ENCODE results near the gene PDZD2. TPM values are rescaled to one million over a fixed set of nuclear protein-coding genes. Genes with fewer than 3 reads are reported as not detected.

The PDZD2 gene
- total RNA-seq, 1 experiment from 2014 or later = 0.37 TPM

- H3K27ac ChIP-seq (ENCODE audit: low read depth, low read length) = no peak overlapping the region
- POLR2A ChIA-PET = interaction anchor here (1.9 kb wide), 1 partner anchor 11 kb away, joined by 7 read pairs; no protein-coding TSS in a partner anchor
Measured at GRCh38 chr5:32109236-32109635, 470.3 kb downstream of the PDZD2 start.

GRCh38 chr5:32110111-32110696 is 471.3 kb downstream of the PDZD2 start:
- Histone ChIP-seq H3K4me3 (replicated peaks in 1 of 2; ENCODE audit: low read depth in 1 of 2, low read length in 2 of 2) (no peak overlapping the region), H2AFZ (ENCODE audit: low read depth, low read length, poor library complexity, severe bottlenecking) (no peak overlapping the region), H3K9me2 (ENCODE audit: insufficient read depth) (no peaks in the 10 kb centered on the region), H3K4me1 (ENCODE audit: control insufficient read depth in 1 of 2, insufficient read depth in 2 of 2, low read length in 2 of 2) (no peaks in the 10 kb centered on the region), H3K79me2 (ENCODE audit: insufficient read depth, low read length) (peaks cover 26% of the 10 kb centered on the region), H4K20me1 (ENCODE audit: insufficient read depth) (no peaks in the 10 kb centered on the region), H3K9me3 (ENCODE audit: control insufficient read depth in 1 of 2, insufficient read depth in 1 of 2, low read depth in 1 of 2, low read length in 2 of 2) (no peaks in the 10 kb centered on the region), H3K4me2 (ENCODE audit: low read length) (no peak overlapping the region), H3K36me3 (ENCODE audit: control insufficient read depth in 1 of 2, insufficient read depth in 2 of 2, low read length in 2 of 2) (peaks cover 12 to 26% of the 10 kb centered on the region in 2 experiments; a peak in 3 of 4 replicates), H3K27ac (ENCODE audit: low read depth, low read length) (no peak overlapping the region), H3K9ac (ENCODE audit: low read length) (no peak overlapping the region), H3K27me3 (ENCODE audit: insufficient read depth, low read length) (no peaks in the 10 kb centered on the region)
- ChIA-PET POLR2A (no interaction called here), CTCF (no interaction called here), RAD21 (ENCODE audit: low non-redundant PET in 1 of 2, low total read pairs in 2 of 2, uncharacterized antibody in 2 of 2, unreplicated experiment in 2 of 2) (no interaction called here)
- no TSS peak for BruUV-seq (replicated peaks)
- intact Hi-C loops (cut with micrococcal nuclease) = no loop called here
- DNase-seq (ENCODE audit: low read depth, low spot score) = no peak
- ATAC-seq = no peak
- no peak for TF ChIP-seq CEBPB (IDR thresholded peaks at IDR 0.05; ENCODE audit: low read depth)
- no peak for TF ChIP-seq JUND (IDR thresholded peaks at IDR 0.05)
- TF ChIP-seq SIN3A (IDR thresholded peaks at IDR 0.05; ENCODE audit: low read depth) = no peak
- no peak for TF ChIP-seq POLR2AphosphoS5 (IDR thresholded peaks at IDR 0.05; ENCODE audit: low read depth, low read length)
- TF ChIP-seq YY1 (IDR thresholded peaks at IDR 0.05; ENCODE audit: extremely low read depth, insufficient replicate concordance, low read depth, low read length) = no peak
- TF ChIP-seq ZBTB33 (IDR thresholded peaks at IDR 0.05; ENCODE audit: extremely low read depth, insufficient replicate concordance, low read length) = no peak
- TF ChIP-seq SP1 (IDR thresholded peaks at IDR 0.05; ENCODE audit: low read depth) = no peak
- no peak for TF ChIP-seq ATF3 (IDR thresholded peaks at IDR 0.05)
- TF ChIP-seq FOSL1 (IDR thresholded peaks at IDR 0.05; ENCODE audit: low read depth) = no peak

More at GRCh38 chr5:32109236-32109635, 470.3 kb downstream of the PDZD2 start:
- no peaks in the 10 kb centered on the region for H3K4me1 ChIP-seq (ENCODE audit: control insufficient read depth in 1 of 2, insufficient read depth in 2 of 2, low read length in 2 of 2)
- no peaks in the 10 kb centered on the region for H3K9me3 ChIP-seq (ENCODE audit: control insufficient read depth in 1 of 2, insufficient read depth in 1 of 2, low read depth in 1 of 2, low read length in 2 of 2)
- H3K27me3 ChIP-seq (ENCODE audit: insufficient read depth, low read length) = no peaks in the 10 kb centered on the region
- ChIA-PET CTCF (interaction anchor here (1.4 kb wide), 1 partner anchor 16 kb away, joined by 6 read pairs; no protein-coding TSS in a partner anchor), RAD21 (ENCODE audit: low non-redundant PET in 1 of 2, low total read pairs in 2 of 2, uncharacterized antibody in 2 of 2, unreplicated experiment in 2 of 2) (no interaction called here)
- intact Hi-C loops (cut with micrococcal nuclease) = no loop called here
- no peak overlapping the region for H3K4me3 ChIP-seq (replicated peaks in 1 of 2; ENCODE audit: low read depth in 1 of 2, low read length in 2 of 2)
- peaks cover 21% of the 10 kb centered on the region; the same call in 1 of the 2 replicates for H3K79me2 ChIP-seq (ENCODE audit: insufficient read depth, low read length)
- ATAC-seq (no peak), DNase-seq (ENCODE audit: low read depth, low spot score) (no peak)
- no peak overlapping the region for H3K4me2 ChIP-seq (ENCODE audit: low read length)
- no peaks in the 10 kb centered on the region for H4K20me1 ChIP-seq (ENCODE audit: insufficient read depth)
- no TSS peak for BruUV-seq (replicated peaks)
- H3K9me2 ChIP-seq (ENCODE audit: insufficient read depth) = no peaks in the 10 kb centered on the region
- H2AFZ ChIP-seq (ENCODE audit: low read depth, low read length, poor library complexity, severe bottlenecking) = no peak overlapping the region
- peaks cover 16 to 29% of the 10 kb centered on the region in 2 experiments; a peak in 3 of 4 replicates for H3K36me3 ChIP-seq (ENCODE audit: control insufficient read depth in 1 of 2, insufficient read depth in 2 of 2, low read length in 2 of 2)
- no peak overlapping the region for H3K9ac ChIP-seq (ENCODE audit: low read length)
- TF ChIP-seq MAX (IDR thresholded peaks at IDR 0.05) = no peak
- TF ChIP-seq SIN3A (IDR thresholded peaks at IDR 0.05; ENCODE audit: low read depth) = no peak
